ENCODE results near the gene SH2D3A.

The SH2D3A gene

DNA sequence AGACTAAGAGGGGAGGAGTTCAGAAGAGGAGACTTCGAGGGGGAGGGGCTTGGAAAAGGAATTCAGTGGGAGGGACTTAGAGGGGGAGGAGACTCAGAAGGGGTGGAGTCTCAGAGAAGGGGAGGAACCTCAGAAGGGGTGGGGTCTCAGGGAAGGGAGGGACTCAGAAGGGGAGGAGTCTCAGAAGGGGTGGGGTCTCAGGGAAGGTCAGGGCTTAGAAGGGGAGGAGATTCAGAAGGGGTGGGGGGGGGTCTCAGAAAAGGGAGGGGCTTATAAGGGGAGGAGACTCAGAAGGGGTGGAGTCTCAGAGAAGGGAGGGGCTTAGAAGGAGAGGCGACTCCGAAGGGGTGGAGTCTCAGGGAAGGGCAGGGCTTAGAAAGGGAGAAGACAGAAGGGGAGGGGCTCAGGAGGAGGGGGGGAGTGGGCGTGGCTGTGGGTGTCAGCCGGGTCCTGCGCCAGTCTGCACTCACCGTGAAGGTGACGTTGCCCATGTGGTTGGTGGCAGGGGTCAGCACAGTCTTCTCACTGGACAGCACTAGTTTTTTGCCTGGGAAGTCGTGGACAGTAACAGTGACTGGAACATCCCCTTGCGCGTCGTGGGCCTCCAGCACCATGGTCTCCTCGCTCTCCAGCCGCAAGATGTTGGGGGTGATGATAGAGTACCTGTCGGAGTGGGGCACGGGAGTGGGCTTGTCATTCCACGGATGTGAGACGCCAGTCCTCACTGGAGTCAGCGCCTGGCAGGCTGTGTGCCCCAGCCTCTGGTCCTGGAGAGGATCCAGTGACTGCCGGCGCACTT, 48.3 kb downstream of the SH2D3A start:
- peak; percentile 66 to 71 for DNase-seq (ENCODE audit: low read depth in 2 of 2)
- H3K4me3 ChIP-seq (replicated peaks in 1 of 2; ENCODE audit: low read depth in 2 of 2, low read length in 2 of 2): peak overlapping the region; percentile 61 to 71
- TF ChIP-seq, protein P1, sequence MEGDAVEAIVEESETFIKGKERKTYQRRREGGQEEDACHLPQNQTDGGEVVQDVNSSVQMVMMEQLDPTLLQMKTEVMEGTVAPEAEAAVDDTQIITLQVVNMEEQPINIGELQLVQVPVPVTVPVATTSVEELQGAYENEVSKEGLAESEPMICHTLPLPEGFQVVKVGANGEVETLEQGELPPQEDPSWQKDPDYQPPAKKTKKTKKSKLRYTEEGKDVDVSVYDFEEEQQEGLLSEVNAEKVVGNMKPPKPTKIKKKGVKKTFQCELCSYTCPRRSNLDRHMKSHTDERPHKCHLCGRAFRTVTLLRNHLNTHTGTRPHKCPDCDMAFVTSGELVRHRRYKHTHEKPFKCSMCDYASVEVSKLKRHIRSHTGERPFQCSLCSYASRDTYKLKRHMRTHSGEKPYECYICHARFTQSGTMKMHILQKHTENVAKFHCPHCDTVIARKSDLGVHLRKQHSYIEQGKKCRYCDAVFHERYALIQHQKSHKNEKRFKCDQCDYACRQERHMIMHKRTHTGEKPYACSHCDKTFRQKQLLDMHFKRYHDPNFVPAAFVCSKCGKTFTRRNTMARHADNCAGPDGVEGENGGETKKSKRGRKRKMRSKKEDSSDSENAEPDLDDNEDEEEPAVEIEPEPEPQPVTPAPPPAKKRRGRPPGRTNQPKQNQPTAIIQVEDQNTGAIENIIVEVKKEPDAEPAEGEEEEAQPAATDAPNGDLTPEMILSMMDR (IDR thresholded peaks at IDR 0.05; ENCODE audit: low read depth, low read length): no peak

DNA sequence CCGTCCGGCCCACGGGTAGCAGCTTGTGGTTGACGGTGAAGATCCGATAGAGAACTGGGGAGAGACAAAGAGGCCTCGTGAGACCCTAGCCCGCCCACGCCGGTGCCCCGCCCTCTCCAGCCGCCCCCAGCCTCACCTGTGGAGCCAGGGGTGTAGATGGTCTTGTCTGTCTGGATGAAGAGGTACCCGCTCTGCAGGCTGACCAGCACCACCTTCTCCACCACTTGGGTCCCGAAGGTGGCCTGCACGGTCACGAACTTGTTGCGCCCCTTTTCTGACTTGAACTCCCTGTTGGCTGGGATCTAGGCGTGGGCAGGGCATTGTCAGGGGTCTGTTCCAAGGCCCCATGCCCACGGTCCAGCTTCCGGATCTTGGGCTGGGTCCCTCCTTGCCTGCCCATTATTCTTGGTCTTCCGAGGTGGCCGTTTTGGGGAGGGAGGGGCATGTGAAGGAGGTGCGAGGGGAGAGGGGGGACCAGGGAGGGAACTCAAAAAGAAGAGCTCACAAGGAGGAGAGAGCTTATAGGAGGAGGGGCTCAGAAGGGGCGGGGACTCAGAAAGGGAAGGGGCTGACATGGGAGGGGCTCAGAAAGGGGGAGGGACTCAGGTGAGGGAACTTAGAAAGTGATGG, 49.0 kb downstream of the SH2D3A start:
- no peak overlapping the region for H3K4me3 ChIP-seq (replicated peaks in 1 of 2; ENCODE audit: low read depth in 2 of 2, low read length in 2 of 2)

DNA sequence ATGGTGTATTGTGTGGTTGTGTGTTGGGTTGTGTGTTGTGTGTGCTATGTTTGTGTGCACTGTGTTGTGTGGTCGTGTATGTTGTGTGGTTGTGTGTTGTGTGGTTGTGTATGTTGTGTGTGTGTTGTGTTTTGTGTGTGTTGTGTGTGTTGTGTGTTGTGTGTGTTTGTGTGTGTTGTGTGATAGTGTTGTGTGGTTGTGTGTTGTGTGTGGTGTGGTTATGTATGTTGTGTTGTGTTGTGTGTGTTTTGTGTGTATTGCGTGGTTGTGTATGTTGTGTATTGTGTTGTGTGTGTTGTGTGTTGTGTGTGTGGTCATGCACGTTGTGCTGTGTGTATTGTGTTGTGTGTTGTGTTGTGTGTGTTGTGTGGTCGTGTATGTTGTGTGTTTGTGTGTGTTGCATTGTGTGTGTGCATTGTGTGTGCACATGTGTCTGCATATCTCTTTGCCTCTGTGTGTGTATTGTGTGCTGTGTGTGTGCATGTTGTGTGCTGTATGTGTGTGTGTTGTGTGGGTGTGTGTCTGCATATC, 49.7 kb downstream of the SH2D3A start:
- DNase-seq (ENCODE audit: low read depth in 2 of 2): no peak
- TF ChIP-seq, protein P1 (IDR thresholded peaks at IDR 0.05; ENCODE audit: low read depth, low read length): no peak
- no peak overlapping the region for H3K4me3 ChIP-seq (replicated peaks in 1 of 2; ENCODE audit: low read depth in 2 of 2, low read length in 2 of 2)

More for the DNA sequence above, 49.0 kb downstream of the SH2D3A start:
- no peak for DNase-seq (ENCODE audit: low read depth in 2 of 2)
- TF ChIP-seq, protein P1 (IDR thresholded peaks at IDR 0.05; ENCODE audit: low read depth, low read length): no peak

DNA sequence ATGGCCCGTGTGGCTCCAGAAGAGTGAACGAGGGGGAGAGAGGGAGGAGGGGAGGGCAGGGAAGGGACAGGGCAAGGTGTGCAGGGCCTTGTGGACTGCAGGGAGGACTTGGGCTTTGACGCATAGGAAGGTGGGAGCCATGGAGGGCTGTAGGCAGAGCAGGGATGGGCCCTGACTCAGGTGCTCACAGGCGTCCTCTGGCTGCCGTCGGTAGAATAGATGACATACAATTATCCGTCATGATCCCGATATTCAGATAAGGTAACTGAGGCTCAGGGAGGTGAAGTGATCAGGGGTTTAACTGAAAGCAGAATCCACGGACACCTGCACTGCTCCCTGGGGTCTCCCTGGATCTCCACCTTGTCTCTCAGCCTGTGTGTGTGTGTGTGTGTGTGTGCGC, 50.2 kb downstream of the SH2D3A start:
- no peak overlapping the region for H3K4me3 ChIP-seq (replicated peaks in 1 of 2; ENCODE audit: low read depth in 2 of 2, low read length in 2 of 2)
- TF ChIP-seq, protein P1 (IDR thresholded peaks at IDR 0.05; ENCODE audit: low read depth, low read length): no peak
- no peak for DNase-seq (ENCODE audit: low read depth in 2 of 2)

DNA sequence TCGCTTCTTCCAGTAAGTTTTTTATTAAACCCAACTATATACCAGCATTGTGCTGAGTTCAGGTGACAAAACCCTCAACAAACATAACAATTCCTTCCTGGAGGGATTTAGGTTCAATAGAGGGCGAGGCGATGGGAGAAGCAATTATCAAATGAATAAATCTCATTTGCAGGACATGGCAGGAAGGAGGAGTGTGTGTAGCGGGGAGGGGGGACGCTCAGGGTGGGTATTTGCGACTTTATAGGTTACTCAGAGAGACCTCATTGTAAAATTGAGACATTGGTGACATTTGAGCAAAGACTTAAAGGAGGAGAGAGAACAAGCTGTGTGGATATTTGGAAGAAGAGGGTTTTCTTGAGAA, 50.6 kb downstream of the SH2D3A start:
- no peak for DNase-seq (ENCODE audit: low read depth in 2 of 2)
- TF ChIP-seq, protein P1 (IDR thresholded peaks at IDR 0.05; ENCODE audit: low read depth, low read length): no peak
- no peak overlapping the region for H3K4me3 ChIP-seq (replicated peaks in 1 of 2; ENCODE audit: low read depth in 2 of 2, low read length in 2 of 2)

DNA sequence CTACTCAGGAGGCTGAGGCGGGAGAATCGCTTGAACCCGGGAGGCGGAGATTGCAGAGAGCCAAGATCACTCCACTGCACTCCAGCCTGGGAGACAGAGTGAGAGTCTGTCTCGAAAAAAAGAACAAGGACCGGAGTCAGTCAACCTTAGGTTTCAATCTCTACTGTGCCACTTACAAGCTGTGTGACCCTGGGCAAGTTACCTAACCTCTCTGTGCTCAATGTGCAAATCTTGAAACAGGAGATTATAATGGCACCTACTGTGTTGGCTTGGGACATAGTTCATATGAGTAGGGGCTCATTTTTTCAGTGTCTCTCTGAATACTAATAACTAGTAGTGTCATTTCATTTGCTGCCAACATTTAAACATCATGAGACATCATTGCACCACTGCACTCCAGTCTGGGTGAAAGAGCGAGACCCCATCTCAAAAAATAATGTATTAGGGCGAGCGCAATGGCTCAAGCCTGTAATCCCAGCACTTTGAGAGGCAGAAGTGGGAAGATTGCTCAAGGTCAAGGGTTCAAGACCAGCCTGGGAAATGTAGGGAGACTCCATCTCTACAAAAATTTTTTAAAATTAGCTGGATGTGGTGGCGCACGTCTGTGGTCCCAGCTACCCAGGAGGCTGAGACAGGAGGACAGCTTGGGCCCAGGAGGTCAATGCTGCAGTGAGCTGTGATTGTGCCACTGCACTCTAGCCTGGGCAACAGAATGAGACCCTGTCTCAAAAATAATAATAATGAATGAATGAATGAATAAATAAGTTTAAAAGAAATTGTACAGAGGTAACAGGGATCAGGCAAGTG, 52.3 kb downstream of the SH2D3A start:
- no peak for DNase-seq (ENCODE audit: low read depth in 2 of 2)
- TF ChIP-seq, protein P1 (IDR thresholded peaks at IDR 0.05; ENCODE audit: low read depth, low read length): no peak
- no peak overlapping the region for H3K4me3 ChIP-seq (replicated peaks in 1 of 2; ENCODE audit: low read depth in 2 of 2, low read length in 2 of 2)

Data from cardiac fibroblast (primary cell).